CD4-positive, alpha-beta T cell (primary cell): Measurements from ENCODE around the gene CRK. TPM values are rescaled to one million over a fixed set of nuclear protein-coding genes. Genes with fewer than 3 reads are reported as not detected.
"Not testable (repeated sequence)": the region's sequence is repeated elsewhere in the genome, so short reads cannot be mapped to it uniquely, and the experiment has no call there.

ENCODE experiments used
- ATAC-seq: fragments of 200-7000 bp; cut with Tn5 transposase; one replicate; pipeline ENCODE4 v1.10.0; 2022; ENCODE audit warnings: mild to moderate bottlenecking; ENCODE audit not compliant: poor library complexity
- CTCF ChIA-PET: fragments of 350-600 bp; sonication (Branson Sonifier 250); formaldehyde crosslinking; loops from one replicate; lab custom pipeline; 2021; ENCODE audit warnings: antibody characterized with exemption, inconsistent platforms; lab: Charles Lee
- POLR2A ChIA-PET: fragments of 350-600 bp; sonication (Branson Sonifier 250); formaldehyde crosslinking; loops from one replicate; lab custom pipeline; 2021; ENCODE audit warnings: antibody characterized with exemption, inconsistent platforms; lab: Charles Lee
- DNase-seq, 14 experiments: peaks; one replicate each; pipeline ENCODE4 v3.0.0-alpha.2; 2013 to 2020; ENCODE audit warnings: mixed read lengths in 2 of 14
- H3K27ac ChIP-seq, 2 donors: one replicate each; pipeline versions ENCODE4 v1.5.1 to v1.7.0; 2013; ENCODE audit warnings: low read length in 2 of 2, low read depth in 1 of 2, mild to moderate bottlenecking in 1 of 2
- H3K27me3 ChIP-seq, 2 experiments: 1 replicate in 1 of 2; 2 replicates in 1 of 2; pipeline versions ENCODE4 v1.6.1 to v1.7.0; 2013; ENCODE audit warnings: low read length in 2 of 2, control low read depth in 1 of 2, mild to moderate bottlenecking in 1 of 2, moderate library complexity in 1 of 2; ENCODE audit not compliant: insufficient read depth in 2 of 2, control insufficient read depth in 1 of 2
- H3K36me3 ChIP-seq: one replicate; pipeline ENCODE4 v1.6.1; 2013; ENCODE audit warnings: low read length, control low read depth; ENCODE audit not compliant: insufficient read depth
- H3K4me1 ChIP-seq: one replicate; pipeline ENCODE4 v1.6.1; 2013; ENCODE audit warnings: low read length, control low read depth; ENCODE audit not compliant: insufficient read depth
- H3K4me3 ChIP-seq: one replicate; pipeline ENCODE4 v1.5.1; 2013; ENCODE audit warnings: mild to moderate bottlenecking, low read length, moderate library complexity
- H3K9me3 ChIP-seq, 2 experiments: 1 replicate in 1 of 2; 2 replicates in 1 of 2; pipeline versions ENCODE4 v1.6.1 to v1.7.0; 2013; ENCODE audit warnings: low read length in 2 of 2, mild to moderate bottlenecking in 2 of 2, control low read depth in 1 of 2, moderate library complexity in 1 of 2; ENCODE audit not compliant: control insufficient read depth in 1 of 2, insufficient read depth in 1 of 2
- H3K27ac Mint-ChIP-seq: one replicate; pipeline ENCODE4 v1.8.0; 2020; ENCODE audit warnings: mixed read lengths
- H3K27me3 Mint-ChIP-seq: one replicate; pipeline ENCODE4 v1.8.0; 2021; ENCODE audit warnings: mixed read lengths
- H3K36me3 Mint-ChIP-seq: one replicate; pipeline ENCODE4 v1.8.0; 2021; ENCODE audit warnings: low read depth, mixed read lengths
- H3K4me1 Mint-ChIP-seq: one replicate; pipeline ENCODE4 v1.8.0; 2021; ENCODE audit warnings: low read depth, mixed read lengths
- H3K4me3 Mint-ChIP-seq: one replicate; pipeline ENCODE4 v1.8.0; 2020; ENCODE audit warnings: mild to moderate bottlenecking, mixed read lengths
- H3K9me3 Mint-ChIP-seq: one replicate; pipeline ENCODE4 v1.8.0; 2020; ENCODE audit warnings: mixed read lengths
- intact Hi-C, 2 experiments: fragments of 100-400 bp; cut with DNase I in 1 of 2; cut with micrococcal nuclease in 1 of 2; formaldehyde crosslinking; loops; one replicate each; pipeline versions ENCODE4 v1.15.1 to v1.9.0; 2023 to 2025; cut with DNase I, micrococcal nuclease
- total RNA-seq, 174 experiments: library from RNA in 2 of 174; stranded (reverse) in 2 of 174; gene quantifications; one replicate each; pipeline ENCODE4 v1.2.3 and lab custom pipeline; 2021 to 2026
- TF ChIP-seq, protein P1 (sequence below): fragments of 200-600 bp; IDR thresholded peaks from one replicate; pipeline ENCODE4 v1.8.0; 2022; ENCODE audit warnings: antibody characterized with exemption, mild to moderate bottlenecking

Gene CRK
- total RNA-seq, 2 experiments from 2014 or later = 13.6 to 14.5 TPM

DNA sequence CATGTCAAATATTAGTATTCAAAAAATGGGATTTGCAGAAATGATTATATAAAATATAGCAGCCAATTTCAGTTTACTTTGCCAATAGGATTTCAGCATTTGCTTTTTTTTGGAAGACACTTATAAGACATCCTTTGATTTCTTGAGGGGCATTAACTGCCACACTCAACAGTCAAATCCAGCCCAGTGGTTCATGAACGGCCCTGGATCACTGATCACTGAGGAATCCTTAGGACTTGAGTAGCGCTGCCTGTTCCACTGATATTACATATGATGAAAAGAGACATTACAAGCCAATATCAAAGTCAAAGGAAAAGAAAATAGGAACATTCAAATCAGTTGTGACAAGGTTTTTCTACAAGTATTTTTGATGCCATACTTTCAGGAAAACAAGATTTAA is 35.1 kb downstream of the CRK start:
- no peaks in the 10 kb centered on the region for H3K27me3 ChIP-seq
- intact Hi-C loops = no loop called here
- Mint-ChIP-seq H3K4me1 (no peaks in the 10 kb centered on the region), H3K36me3 (peaks cover 44% of the 10 kb centered on the region), H3K9me3 (no peaks in the 10 kb centered on the region), H3K4me3 (no peak overlapping the region), H3K27ac (no peak overlapping the region), H3K27me3 (no peaks in the 10 kb centered on the region)
- DNase-seq (no peak), ATAC-seq (no peak)
- no peak overlapping the region for H3K4me3 ChIP-seq
- TF ChIP-seq, protein P1, sequence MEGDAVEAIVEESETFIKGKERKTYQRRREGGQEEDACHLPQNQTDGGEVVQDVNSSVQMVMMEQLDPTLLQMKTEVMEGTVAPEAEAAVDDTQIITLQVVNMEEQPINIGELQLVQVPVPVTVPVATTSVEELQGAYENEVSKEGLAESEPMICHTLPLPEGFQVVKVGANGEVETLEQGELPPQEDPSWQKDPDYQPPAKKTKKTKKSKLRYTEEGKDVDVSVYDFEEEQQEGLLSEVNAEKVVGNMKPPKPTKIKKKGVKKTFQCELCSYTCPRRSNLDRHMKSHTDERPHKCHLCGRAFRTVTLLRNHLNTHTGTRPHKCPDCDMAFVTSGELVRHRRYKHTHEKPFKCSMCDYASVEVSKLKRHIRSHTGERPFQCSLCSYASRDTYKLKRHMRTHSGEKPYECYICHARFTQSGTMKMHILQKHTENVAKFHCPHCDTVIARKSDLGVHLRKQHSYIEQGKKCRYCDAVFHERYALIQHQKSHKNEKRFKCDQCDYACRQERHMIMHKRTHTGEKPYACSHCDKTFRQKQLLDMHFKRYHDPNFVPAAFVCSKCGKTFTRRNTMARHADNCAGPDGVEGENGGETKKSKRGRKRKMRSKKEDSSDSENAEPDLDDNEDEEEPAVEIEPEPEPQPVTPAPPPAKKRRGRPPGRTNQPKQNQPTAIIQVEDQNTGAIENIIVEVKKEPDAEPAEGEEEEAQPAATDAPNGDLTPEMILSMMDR = no peak
- ChIA-PET POLR2A (no interaction called here), CTCF (no interaction called here)
- H3K9me3 ChIP-seq = no peaks in the 10 kb centered on the region
- peaks cover 40% of the 10 kb centered on the region for H3K36me3 ChIP-seq
- H3K4me1 ChIP-seq = no peaks in the 10 kb centered on the region
- H3K27ac ChIP-seq = no peak overlapping the region

DNA sequence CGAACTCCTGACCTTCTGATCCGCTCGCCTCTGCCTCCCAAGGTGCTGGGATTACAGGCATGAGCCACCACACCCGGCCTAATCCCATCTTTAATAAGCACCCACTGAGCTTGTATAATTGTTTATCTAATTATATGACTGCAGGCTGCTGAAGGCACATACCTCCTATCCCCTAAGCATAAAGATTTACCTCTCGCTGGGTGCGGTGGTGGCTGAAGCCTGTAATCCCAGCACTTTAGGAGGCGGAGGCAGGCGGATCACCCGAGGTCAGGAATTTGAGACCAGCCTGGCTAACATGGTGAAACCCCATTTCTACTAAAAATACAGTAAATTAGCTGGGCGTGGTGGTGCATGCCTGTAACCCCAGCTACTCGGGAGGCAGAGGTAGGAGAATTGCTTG is 35.9 kb downstream of the CRK start:
- H3K36me3 Mint-ChIP-seq = peaks cover 36% of the 10 kb centered on the region
- intact Hi-C loops = no loop called here
- ChIA-PET CTCF (no interaction called here), POLR2A (no interaction called here)
- Histone ChIP-seq H3K27ac (no peak overlapping the region), H3K4me3 (no peak overlapping the region), H3K9me3 (no peaks in the 10 kb centered on the region), H3K27me3 (no peaks in the 10 kb centered on the region), H3K4me1 (no peaks in the 10 kb centered on the region), H3K36me3 (peaks cover 33% of the 10 kb centered on the region)
- TF ChIP-seq, protein P1 = no peak
- H3K4me1 Mint-ChIP-seq = no peaks in the 10 kb centered on the region
- no peak overlapping the region for H3K27ac Mint-ChIP-seq
- no peaks in the 10 kb centered on the region for H3K27me3 Mint-ChIP-seq
- ATAC-seq (no peak), DNase-seq (no peak)
- no peak overlapping the region for H3K4me3 Mint-ChIP-seq
- H3K9me3 Mint-ChIP-seq = no peaks in the 10 kb centered on the region

DNA sequence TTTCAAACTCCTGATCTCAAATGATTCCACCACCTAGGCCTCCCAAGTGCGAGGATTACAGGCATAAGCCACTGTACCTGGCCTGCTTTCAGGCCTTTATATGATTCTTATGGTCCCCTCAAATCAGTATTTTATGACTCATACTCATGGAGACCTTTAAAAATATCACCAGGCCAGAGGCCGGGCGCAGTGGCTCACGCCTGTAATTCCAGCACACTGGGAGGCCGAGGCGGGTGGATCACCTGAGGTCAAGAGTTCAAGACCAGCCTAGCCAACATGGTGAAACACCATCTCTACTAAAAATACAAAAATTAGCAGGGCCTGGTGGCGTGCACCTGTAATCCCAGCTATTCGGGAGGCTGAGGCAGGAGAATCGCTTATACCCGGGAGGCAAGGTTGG is 37.6 kb downstream of the CRK start:
- H3K4me3 ChIP-seq, H3K27me3 ChIP-seq, H3K4me3 Mint-ChIP-seq, H3K4me1 ChIP-seq, H3K9me3 Mint-ChIP-seq, H3K27ac ChIP-seq, ATAC-seq, POLR2A ChIA-PET, H3K9me3 ChIP-seq, CTCF ChIA-PET, H3K4me1 Mint-ChIP-seq, DNase-seq, intact Hi-C loops, H3K27me3 Mint-ChIP-seq, H3K27ac Mint-ChIP-seq: not testable (repeated sequence)
- peaks cover 29% of the 10 kb centered on the region for H3K36me3 Mint-ChIP-seq
- H3K36me3 ChIP-seq = peaks cover 24% of the 10 kb centered on the region

DNA sequence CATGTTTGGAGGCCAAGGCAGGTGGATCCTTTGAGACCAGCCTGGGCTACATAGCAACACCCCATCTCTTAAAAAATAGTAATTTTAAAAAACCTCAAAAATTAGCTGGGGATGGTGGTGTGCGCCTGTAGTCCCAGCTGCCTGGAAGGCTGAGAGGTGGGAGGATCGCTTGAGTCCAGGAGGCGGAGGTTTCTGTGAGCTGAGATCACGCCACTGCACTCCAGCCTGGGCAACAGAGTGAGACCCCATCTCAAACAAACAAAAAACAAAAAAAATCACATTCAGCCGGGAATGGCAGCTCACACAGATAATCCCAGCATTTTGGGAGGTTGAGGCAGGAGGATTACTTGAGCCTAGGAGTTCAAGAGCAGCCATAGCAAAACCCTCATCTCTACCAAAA is 39.6 kb downstream of the CRK start:
- Histone ChIP-seq H3K36me3 (peaks cover 12% of the 10 kb centered on the region), H3K27me3 (no peaks in the 10 kb centered on the region), H3K9me3 (no peaks in the 10 kb centered on the region), H3K27ac (no peak overlapping the region), H3K4me1 (no peaks in the 10 kb centered on the region), H3K4me3 (no peak overlapping the region)
- DNase-seq (no peak), ATAC-seq (no peak)
- Mint-ChIP-seq H3K9me3 (no peaks in the 10 kb centered on the region), H3K4me3 (no peak overlapping the region), H3K27me3 (no peaks in the 10 kb centered on the region), H3K36me3 (peaks cover 8% of the 10 kb centered on the region), H3K27ac (no peak overlapping the region), H3K4me1 (no peaks in the 10 kb centered on the region)
- CTCF ChIA-PET = interaction anchor here (0.7 kb wide), 1 partner anchor 55 kb away, joined by 3 read pairs; no protein-coding TSS in a partner anchor
- intact Hi-C loops = no loop called here
- POLR2A ChIA-PET = no interaction called here
- TF ChIP-seq, protein P1 = no peak
